Measurements from ENCODE around the gene PAM.

Gene PAM

DNA sequence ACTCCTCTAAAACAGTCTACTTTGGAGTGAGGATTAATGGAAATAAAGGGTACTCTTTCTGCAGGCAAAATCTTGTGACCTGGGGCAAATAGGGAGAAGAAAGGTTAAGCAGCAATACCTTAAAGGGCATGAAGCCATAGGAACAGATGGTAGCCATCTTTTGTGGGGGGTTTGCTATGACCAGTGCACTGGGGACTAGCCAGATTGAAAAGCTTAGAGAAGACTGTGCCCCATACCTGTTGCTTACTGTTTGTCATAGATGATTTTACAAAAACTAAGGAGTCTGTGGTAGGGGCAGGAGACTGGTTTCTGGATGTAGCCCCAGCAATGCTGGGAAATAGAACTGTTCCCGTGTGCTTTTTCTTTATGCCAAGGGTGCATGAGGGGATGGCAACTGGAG, 58.6 kb downstream of the PAM start:
- no peak for DNase-seq (ENCODE audit: low spot score)

DNA sequence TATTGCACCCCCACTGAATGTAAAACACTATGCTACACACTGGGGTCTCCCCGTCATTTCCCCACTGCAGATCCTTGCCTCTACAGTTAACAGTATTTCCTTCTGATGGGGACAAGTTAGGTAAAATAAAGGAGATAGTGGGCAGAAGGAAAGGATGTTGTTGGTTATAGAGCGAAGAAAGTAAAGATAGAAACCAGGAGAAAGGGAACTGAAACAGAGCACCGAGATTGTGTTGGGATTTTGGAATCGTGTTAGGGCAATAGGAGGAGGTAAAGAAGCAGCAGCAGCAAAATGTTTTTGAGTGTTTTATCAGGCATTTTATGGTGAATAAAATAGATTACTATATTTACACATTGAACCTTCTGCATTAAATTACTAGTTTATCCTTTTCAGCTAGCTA, 60.0 kb downstream of the PAM start:
- DNase-seq (ENCODE audit: low spot score): no peak

- DNase-seq (ENCODE audit: low spot score): peak; percentile 6
Measured at GRCh38 chr5:102815540-102816332, 60.6 kb downstream of the PAM start.

DNA sequence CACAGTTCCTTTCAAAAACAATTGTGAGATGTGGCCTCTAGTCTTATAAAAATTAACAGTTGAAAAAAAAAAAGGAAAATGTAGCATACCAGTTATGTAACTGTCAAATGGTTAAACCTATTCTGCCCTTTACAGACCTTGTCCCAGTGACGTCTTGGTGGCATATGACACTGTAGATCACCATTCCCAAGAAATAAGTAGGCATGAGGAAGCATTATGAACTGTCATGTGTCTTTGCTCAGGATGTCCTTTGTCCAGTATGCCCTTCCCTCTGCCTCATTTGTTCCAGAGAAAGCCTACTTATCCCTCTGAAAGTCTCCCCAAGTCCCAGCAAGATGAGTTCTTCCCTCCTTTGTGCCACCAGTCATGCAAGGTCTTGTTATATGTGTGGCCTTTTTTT, 63.2 kb downstream of the PAM start:
- no peak for DNase-seq (ENCODE audit: low spot score)

DNA sequence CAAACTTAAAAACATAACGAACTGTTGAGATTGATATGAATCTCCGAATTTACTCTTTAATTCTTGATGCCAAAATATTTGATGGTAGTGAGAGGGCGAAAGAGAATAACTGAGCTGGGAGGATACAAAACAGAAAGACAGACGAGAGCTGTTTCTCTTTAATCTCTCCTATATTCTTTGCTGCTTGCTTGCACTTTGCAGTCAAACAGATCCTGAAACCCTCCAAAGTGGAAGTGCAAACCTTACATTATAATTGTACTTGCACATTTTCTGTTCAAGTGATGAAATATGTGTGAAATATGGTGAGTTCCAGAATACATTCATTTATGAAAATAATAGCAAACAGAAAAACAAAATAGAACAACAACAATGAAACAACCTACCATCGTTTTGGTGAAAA, 63.8 kb downstream of the PAM start:
- DNase-seq (ENCODE audit: low spot score): no peak

- no peak for DNase-seq (ENCODE audit: low spot score)
Measured at GRCh38 chr5:102819634-102820033, 64.5 kb downstream of the PAM start.

DNA sequence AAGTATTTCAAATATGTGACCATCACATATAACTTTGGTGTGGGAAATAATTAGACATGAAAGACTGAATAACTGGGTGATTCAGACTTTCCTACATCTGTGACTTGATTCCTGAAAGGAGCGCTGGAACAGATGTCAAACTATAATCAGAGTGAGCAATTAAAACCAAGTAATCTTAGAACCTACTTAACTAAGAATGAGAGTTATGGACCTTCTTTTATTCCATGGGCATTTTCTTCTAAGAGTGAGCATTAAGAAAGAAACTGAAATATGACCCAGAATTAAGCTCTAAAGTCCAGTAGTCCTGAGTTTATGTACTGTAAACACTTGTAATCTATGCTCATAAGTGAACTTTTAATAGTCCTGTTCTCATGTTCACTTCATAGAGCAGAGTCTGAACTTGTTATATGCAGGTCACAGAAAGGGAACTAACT, 68.4 kb downstream of the PAM start:
- no peak for DNase-seq (ENCODE audit: low spot score)

GRCh38 chr5:102826629-102827028, 71.5 kb downstream of the PAM start:
- no peak for DNase-seq (ENCODE audit: low spot score)

GRCh38 chr5:102830241-102830640, 75.1 kb downstream of the PAM start:
- no peak for DNase-seq (ENCODE audit: low spot score)

- DNase-seq (ENCODE audit: low spot score): no peak
Measured at GRCh38 chr5:102832445-102832844, 77.3 kb downstream of the PAM start.

DNA sequence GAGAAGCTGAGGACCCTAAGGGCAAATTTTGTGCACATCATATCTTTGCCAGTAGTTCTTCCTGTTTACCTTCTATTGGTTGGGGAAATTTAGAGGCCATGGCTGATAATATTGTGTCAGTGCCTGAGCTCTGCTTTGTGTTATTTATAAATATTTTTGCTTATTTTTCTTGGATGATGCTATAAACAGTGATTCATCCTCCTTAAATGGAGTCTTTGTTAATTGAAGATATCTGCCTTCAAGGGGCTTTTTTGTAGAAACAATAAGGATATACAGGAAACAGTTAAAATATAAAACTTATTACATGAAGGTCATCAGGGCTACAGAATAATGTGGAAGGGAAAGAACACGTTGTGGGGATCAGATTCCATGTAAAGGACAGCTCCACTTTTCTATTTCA, 78.0 kb downstream of the PAM start:
- DNase-seq (ENCODE audit: low spot score): no peak

- DNase-seq (ENCODE audit: low spot score): no peak
Measured at GRCh38 chr5:102834438-102834964, 79.4 kb downstream of the PAM start.

GRCh38 chr5:102835717-102836116, 80.6 kb downstream of the PAM start:
- DNase-seq (ENCODE audit: low spot score): no peak

DNA sequence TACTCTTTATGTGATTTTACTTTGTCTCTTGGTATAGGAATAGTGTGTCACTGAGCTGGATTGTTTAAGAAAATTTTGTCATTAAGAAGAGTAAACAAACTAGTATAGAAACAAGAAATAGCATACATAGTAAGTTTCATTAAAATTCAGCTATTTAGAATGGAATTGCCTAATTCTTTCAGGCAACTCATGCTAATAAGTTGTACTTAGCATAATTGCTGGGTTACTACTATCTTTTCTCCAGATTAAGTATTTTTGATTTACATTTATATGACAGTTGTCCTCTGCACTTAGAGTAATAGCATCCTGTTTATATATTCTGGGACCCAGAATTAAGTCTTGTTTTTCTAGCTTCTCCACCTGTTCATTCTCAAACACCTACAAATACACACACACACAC, 85.9 kb downstream of the PAM start:
- DNase-seq (ENCODE audit: low spot score): no peak

DNA sequence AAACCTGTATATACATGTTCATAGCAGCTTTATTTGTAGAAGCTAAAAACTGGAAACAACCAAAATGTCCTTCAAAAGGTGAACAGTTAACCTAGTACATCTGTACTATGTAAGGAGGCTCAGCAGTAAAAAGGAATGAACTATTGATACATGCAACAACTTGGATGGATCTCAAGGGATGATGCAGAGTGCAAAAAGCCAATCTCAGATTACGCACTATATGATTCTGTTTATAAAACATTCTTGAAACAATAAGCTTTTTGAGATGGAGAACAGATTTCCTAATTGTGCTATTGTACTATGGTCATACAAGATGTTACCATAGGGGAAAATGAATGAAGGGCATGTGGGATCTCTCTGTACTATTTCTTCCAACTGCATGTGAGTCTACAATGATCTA, 88.9 kb downstream of the PAM start:
- no peak for DNase-seq (ENCODE audit: low spot score)

- DNase-seq (ENCODE audit: low spot score): no peak
Measured at GRCh38 chr5:102845041-102845440, 89.9 kb downstream of the PAM start.

DNA sequence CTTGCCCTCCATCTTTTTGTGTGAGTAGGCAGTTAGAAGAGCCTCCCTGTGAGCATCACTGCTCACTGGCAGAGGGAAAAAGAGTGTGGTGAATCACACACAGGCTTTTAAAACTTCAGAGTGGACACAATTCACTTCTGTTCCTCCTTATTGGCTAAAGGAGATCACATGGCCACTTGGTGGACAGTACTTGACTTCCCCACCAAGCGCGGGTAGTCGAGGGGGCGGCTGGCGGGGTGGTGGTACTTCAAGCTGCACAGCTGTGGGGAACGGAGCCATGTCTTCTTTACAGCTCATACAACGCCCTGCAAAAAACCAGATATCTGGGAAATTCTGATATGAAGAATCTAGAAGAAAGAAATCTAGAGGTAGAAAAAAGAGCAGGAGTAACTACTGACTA, 95.4 kb downstream of the PAM start:
- no peak for DNase-seq (ENCODE audit: low spot score)

GRCh38 chr5:102853680-102854079, 98.6 kb downstream of the PAM start:
- DNase-seq (ENCODE audit: low spot score): peak; percentile 41

DNA sequence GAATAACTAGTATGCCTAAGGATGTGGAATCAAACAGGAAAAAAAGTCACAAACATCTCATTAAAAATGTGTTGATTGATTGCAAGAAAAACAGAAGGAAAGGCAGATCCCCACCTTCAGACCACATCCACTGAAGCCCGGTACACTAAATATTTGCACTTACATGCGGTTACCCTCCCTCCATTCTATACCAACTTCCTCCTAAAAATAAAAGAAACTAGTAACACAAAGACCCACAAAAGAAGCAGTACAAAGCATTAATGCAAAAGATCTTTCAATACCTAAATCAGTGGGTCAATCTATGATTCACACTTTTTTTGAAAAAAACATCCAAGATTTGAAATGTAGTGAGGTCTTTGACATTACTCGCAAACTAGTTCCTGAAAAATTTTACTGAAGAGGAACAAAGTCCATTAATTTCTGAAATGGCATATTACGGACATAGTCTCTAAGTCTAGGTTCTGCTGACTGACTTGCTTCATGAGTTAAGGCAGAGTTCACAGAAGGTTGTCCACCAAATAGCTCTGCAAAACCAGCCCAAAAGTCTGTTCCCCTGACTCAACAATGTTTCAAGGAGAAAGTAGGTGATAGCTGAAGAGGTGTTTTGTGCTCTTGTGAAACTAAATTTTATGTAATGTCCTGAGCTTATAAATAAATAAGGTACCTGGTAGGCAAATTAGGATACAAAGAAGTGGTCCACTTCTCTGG, 100.7 kb downstream of the PAM start:
- DNase-seq (ENCODE audit: low spot score): no peak

GRCh38 chr5:102856389-102856777, 101.3 kb downstream of the PAM start:
- no peak for DNase-seq (ENCODE audit: low spot score)

DNA sequence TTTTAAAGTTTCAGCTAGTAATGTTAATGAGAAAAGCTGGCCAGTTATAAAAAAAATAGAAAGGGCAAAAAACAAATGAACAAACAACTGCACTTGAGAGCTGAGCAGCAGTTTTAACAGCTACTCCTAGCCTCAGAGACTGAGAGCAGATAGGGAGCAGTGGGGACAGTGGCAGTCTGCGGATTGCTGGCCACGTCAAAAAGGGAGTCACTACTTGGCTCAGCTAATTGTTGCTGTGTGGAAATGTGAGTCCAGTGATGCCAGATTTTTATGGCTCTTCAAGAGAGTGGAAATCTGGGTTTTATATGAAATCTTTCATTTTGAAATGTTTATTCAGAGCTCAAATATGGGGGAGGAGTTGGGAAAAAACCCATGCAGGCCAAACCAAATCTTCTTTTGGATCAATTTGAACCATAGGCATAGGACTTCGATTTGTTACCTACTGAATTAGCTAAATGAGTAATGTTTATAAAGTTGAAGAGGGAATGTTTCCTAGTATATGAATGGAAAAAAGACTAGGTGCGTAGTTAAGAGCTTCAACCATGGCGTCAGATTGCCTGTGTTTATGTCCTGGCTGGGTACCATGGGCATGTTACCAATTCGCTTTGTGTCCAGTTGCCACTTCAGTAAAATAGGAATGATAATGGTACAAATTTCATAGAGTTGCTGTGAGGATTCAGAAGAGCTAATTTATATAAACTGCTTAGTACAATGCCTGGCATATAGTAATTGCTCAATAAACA, 102.1 kb downstream of the PAM start:
- no peak for DNase-seq (ENCODE audit: low spot score)

- DNase-seq (ENCODE audit: low spot score): no peak
Measured at GRCh38 chr5:102858221-102858620, 103.1 kb downstream of the PAM start.

DNA sequence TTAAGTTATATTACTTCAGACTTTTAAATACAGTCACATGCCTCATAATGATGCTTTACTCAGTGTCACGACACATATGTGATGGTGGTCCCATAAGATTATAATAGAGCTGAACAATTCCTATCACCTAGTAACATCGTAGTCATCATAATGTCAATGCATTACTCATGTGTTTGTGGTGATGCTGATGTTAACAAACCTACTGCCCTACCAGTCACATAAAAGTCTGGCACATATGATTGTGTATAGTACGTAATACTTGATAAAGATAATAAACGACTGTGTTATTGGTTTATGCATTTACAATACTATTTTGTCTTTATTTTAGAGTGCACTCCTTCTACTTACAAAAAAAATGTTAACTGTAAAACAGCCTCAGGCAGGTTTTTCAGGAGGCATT, 103.7 kb downstream of the PAM start:
- DNase-seq (ENCODE audit: low spot score): no peak

All from activated CD4-positive, alpha-beta T cell treated with anti-CD3 and anti-CD28 coated beads, Interleukin-2, Interleukin-4, amounts not matched to agents 100 ng/mL and 50 ng/mL, durations not matched to agents 16 hours and 8 hours (primary cell).